ENCODE results near the gene THSD4.

The THSD4 gene

GRCh38 chr15:71566226-71566625 lies 451.0 kb downstream of the THSD4 start:
- DNase-seq = no peak

GRCh38 chr15:71567173-71567572 lies 451.9 kb downstream of the THSD4 start:
- no peak for DNase-seq

GRCh38 chr15:71568227-71568626 lies 453.0 kb downstream of the THSD4 start:
- no peak for DNase-seq

- no peak for DNase-seq
Observed at GRCh38 chr15:71570736-71571135, 455.5 kb downstream of the THSD4 start.

GRCh38 chr15:71571641-71572040 lies 456.4 kb downstream of the THSD4 start:
- DNase-seq = no peak

- no peak for DNase-seq
Observed at GRCh38 chr15:71572452-71573053, 457.3 kb downstream of the THSD4 start.

GRCh38 chr15:71573599-71573998 lies 458.3 kb downstream of the THSD4 start:
- DNase-seq = no peak

GRCh38 chr15:71575474-71576045 lies 460.3 kb downstream of the THSD4 start:
- DNase-seq = no peak

- no peak for DNase-seq
Observed at GRCh38 chr15:71577071-71577470, 461.8 kb downstream of the THSD4 start.

- no peak for DNase-seq
Observed at GRCh38 chr15:71581398-71581930, 466.2 kb downstream of the THSD4 start.

GRCh38 chr15:71585159-71585558 lies 469.9 kb downstream of the THSD4 start:
- DNase-seq = no peak

- DNase-seq = no peak
Observed at GRCh38 chr15:71586463-71586862, 471.2 kb downstream of the THSD4 start.

GRCh38 chr15:71588746-71589145 lies 473.5 kb downstream of the THSD4 start:
- no peak for DNase-seq

- no peak for DNase-seq
Observed at GRCh38 chr15:71591057-71591456, 475.8 kb downstream of the THSD4 start.

GRCh38 chr15:71592203-71592602 lies 476.9 kb downstream of the THSD4 start:
- no peak for DNase-seq

GRCh38 chr15:71595846-71596553 lies 480.7 kb downstream of the THSD4 start:
- no peak for DNase-seq

- DNase-seq = no peak
Observed at GRCh38 chr15:71596672-71597071, 481.4 kb downstream of the THSD4 start.

- DNase-seq = no peak
Observed at GRCh38 chr15:71597126-71597525, 481.9 kb downstream of the THSD4 start.

- no peak for DNase-seq
Observed at GRCh38 chr15:71597637-71598036, 482.4 kb downstream of the THSD4 start.

- no peak for DNase-seq
Observed at GRCh38 chr15:71598741-71599140, 483.5 kb downstream of the THSD4 start.

- no peak for DNase-seq
Observed at GRCh38 chr15:71599418-71600151, 484.3 kb downstream of the THSD4 start.

GRCh38 chr15:71600237-71600636 lies 485.0 kb downstream of the THSD4 start:
- DNase-seq = no peak

GRCh38 chr15:71601038-71601834 lies 486.0 kb downstream of the THSD4 start:
- DNase-seq = no peak

Measured in cortex of kidney (tissue), 1 donor.